Measurements from ENCODE around the gene CEPT1. TPM values are rescaled to one million over a fixed set of nuclear protein-coding genes. Genes with fewer than 3 reads are reported as not detected.

The CEPT1 gene
- total and polyA plus RNA-seq, 8 donors, result 8.5 to 23.8 (median 13.1) TPM

- H3K9me3 ChIP-seq, result no peaks in the 10 kb centered on the region
- H3K27me3 ChIP-seq, result no peaks in the 10 kb centered on the region
- ATAC-seq (no peak), DNase-seq (no peak), FAIRE-seq (no peak)
- intact Hi-C loops (cut with DNase I), result no loop called here
- H3K4me1 ChIP-seq, result no peaks in the 10 kb centered on the region
- H3K36me3 ChIP-seq, result no peaks in the 10 kb centered on the region
- no peak overlapping the region for H3K4me3 ChIP-seq
- WGBS, 2 donors, result 76 to 84% methylated on average over 5 of the region's 5 CpGs
- no peak overlapping the region for H3K27ac ChIP-seq
- TF ChIP-seq CTCF (IDR thresholded peaks at IDR 0.05), result no peak
Measured at GRCh38 chr1:111216751-111217150, 76.7 kb downstream of the CEPT1 start.

- intact Hi-C loops (cut with DNase I), result no loop called here
- FAIRE-seq (no peak), DNase-seq (no peak), ATAC-seq (no peak)
- Histone ChIP-seq H3K27me3 (no peaks in the 10 kb centered on the region), H3K27ac (no peak overlapping the region), H3K4me1 (peaks cover 0 to 3% (median 0%) of the 10 kb centered on the region in 3 donors), H3K4me3 (no peak overlapping the region), H3K9me3 (no peaks in the 10 kb centered on the region), H3K36me3 (no peaks in the 10 kb centered on the region)
- 73 to 78% methylated on average over 5 of the region's 5 CpGs for WGBS, 2 donors
- no peak for TF ChIP-seq CTCF (IDR thresholded peaks at IDR 0.05)
Measured at GRCh38 chr1:111217183-111217910, 77.3 kb downstream of the CEPT1 start.

GRCh38 chr1:111218701-111219556 lies 78.9 kb downstream of the CEPT1 start:
- DNase-seq (no peak), FAIRE-seq (no peak), ATAC-seq (no peak)
- Histone ChIP-seq H3K27me3 (no peaks in the 10 kb centered on the region), H3K27ac (no peak overlapping the region), H3K36me3 (no peaks in the 10 kb centered on the region), H3K4me1 (peaks cover 0 to 8% (median 0%) of the 10 kb centered on the region in 3 donors), H3K4me3 (no peak overlapping the region), H3K9me3 (no peaks in the 10 kb centered on the region)
- 89 to 95% methylated on average over 8 of the region's 8 CpGs for WGBS, 2 donors
- no peak for TF ChIP-seq CTCF (IDR thresholded peaks at IDR 0.05)
- intact Hi-C loops (cut with DNase I), result no loop called here

GRCh38 chr1:111219557-111220286 lies 79.7 kb downstream of the CEPT1 start:
- Histone ChIP-seq H3K4me1 (peaks cover 0 to 8% (median 0%) of the 10 kb centered on the region in 3 donors), H3K9me3 (no peaks in the 10 kb centered on the region), H3K4me3 (no peak overlapping the region), H3K27me3 (no peaks in the 10 kb centered on the region), H3K27ac (no peak overlapping the region), H3K36me3 (no peaks in the 10 kb centered on the region)
- peak in 1 of 4 donors; percentile 37 for ATAC-seq
- WGBS, 2 donors, result 76 to 82% methylated on average over 5 of the region's 5 CpGs
- no peak for FAIRE-seq
- no peak for DNase-seq
- intact Hi-C loops (cut with DNase I), result loop anchor here in 2 of 3 donors (5.0 to 10.0 kb wide), 2 partner anchors 183 to 545 kb away; no protein-coding TSS in a partner anchor
- TF ChIP-seq CTCF (IDR thresholded peaks at IDR 0.05), result no peak
